ENCODE results near the gene TENT5C.

The TENT5C gene

GRCh38 chr1:117657949-117658660, 52.3 kb downstream of the TENT5C start:
- DNase-seq = no peak

- DNase-seq = no peak
Measured at GRCh38 chr1:117658676-117659075, 52.8 kb downstream of the TENT5C start.

- DNase-seq = no peak
Measured at GRCh38 chr1:117659550-117660270, 53.9 kb downstream of the TENT5C start.

- DNase-seq = no peak
Measured at GRCh38 chr1:117660271-117660965, 54.6 kb downstream of the TENT5C start.

GRCh38 chr1:117661027-117661426, 55.2 kb downstream of the TENT5C start:
- no peak for DNase-seq

- DNase-seq = no peak
Measured at GRCh38 chr1:117662667-117663066, 56.8 kb downstream of the TENT5C start.

GRCh38 chr1:117663156-117663902, 57.5 kb downstream of the TENT5C start:
- DNase-seq = no peak

- no peak for DNase-seq
Measured at GRCh38 chr1:117664314-117664713, 58.5 kb downstream of the TENT5C start.

- no peak for DNase-seq
Measured at GRCh38 chr1:117665556-117666270, 59.9 kb downstream of the TENT5C start.

- no peak for DNase-seq
Measured at GRCh38 chr1:117669572-117669971, 63.7 kb downstream of the TENT5C start.

- no peak for DNase-seq
Measured at GRCh38 chr1:117670976-117671780, 65.3 kb downstream of the TENT5C start.

- no peak for DNase-seq
Measured at GRCh38 chr1:117671781-117672501, 66.1 kb downstream of the TENT5C start.

GRCh38 chr1:117672756-117673155, 66.9 kb downstream of the TENT5C start:
- no peak for DNase-seq

- no peak for DNase-seq
Measured at GRCh38 chr1:117673405-117673804, 67.6 kb downstream of the TENT5C start.

GRCh38 chr1:117674521-117675400, 68.9 kb downstream of the TENT5C start:
- no peak for DNase-seq

GRCh38 chr1:117675907-117676430, 70.1 kb downstream of the TENT5C start:
- DNase-seq = no peak

- DNase-seq = no peak
Measured at GRCh38 chr1:117676615-117677130, 70.8 kb downstream of the TENT5C start.
